Activated CD8-positive, alpha-beta T cell treated with anti-CD3 and anti-CD28 coated beads, Interleukin-2, amount 10 ng/mL, durations not matched to agents 7 days and 5 days (primary cell): ENCODE measurements around the gene SUPT3H. TPM values are rescaled to one million over a fixed set of nuclear protein-coding genes. Genes with fewer than 3 reads are reported as not detected.

ENCODE experiments used
- ATAC-seq: fragments of 150-1000 bp; cut with Tn5 transposase; one replicate; pipeline ENCODE4 v1.10.0; 2021; ENCODE audit warnings: moderate library complexity
- CTCF ChIA-PET: fragments of 350-600 bp; sonication (Branson Sonifier 250); formaldehyde crosslinking; loops from one replicate; lab custom pipeline; 2021; ENCODE audit warnings: antibody characterized with exemption; lab: Charles Lee
- POLR2A ChIA-PET: fragments of 350-600 bp; sonication (Branson Sonifier 250); formaldehyde crosslinking; loops from one replicate; lab custom pipeline; 2021; ENCODE audit warnings: antibody characterized with exemption; lab: Charles Lee
- DNase-seq: peaks from one replicate; pipeline ENCODE4 v3.0.0-alpha.2; 2020
- H3K27ac Mint-ChIP-seq: one replicate; pipeline ENCODE4 v1.8.0; 2021; ENCODE audit warnings: mild to moderate bottlenecking, mixed read lengths
- H3K27me3 Mint-ChIP-seq: one replicate; pipeline ENCODE4 v1.8.0; 2021; ENCODE audit warnings: low read depth, mixed read lengths
- H3K36me3 Mint-ChIP-seq: one replicate; pipeline ENCODE4 v1.8.0; 2021; ENCODE audit warnings: low read depth, mixed read lengths
- H3K4me1 Mint-ChIP-seq: one replicate; pipeline ENCODE4 v1.8.0; 2021; ENCODE audit warnings: low read depth, mixed read lengths
- H3K4me3 Mint-ChIP-seq: one replicate; pipeline ENCODE4 v1.8.0; 2021; ENCODE audit warnings: mild to moderate bottlenecking, mixed read lengths
- H3K9me3 Mint-ChIP-seq: one replicate; pipeline ENCODE4 v1.8.0; 2022; ENCODE audit warnings: mixed read lengths; ENCODE audit not compliant: insufficient read depth
- total RNA-seq, 2 experiments: library from RNA; stranded (reverse); gene quantifications; one replicate each; pipeline ENCODE4 v1.2.3, GENCODE V29; 2021

The SUPT3H gene
- total RNA-seq, 2 experiments from 2014 or later, result 6.4 to 9.1 TPM

GRCh38 chr6:45253453-45253852 is 124.3 kb downstream of the SUPT3H start:
- ChIA-PET CTCF (interaction anchor here (1.1 kb wide), 1 partner anchor 13 kb away, joined by 4 read pairs; no protein-coding TSS in a partner anchor), POLR2A (no interaction called here)
- H3K27me3 Mint-ChIP-seq, result no peaks in the 10 kb centered on the region
- H3K4me3 Mint-ChIP-seq, result no peak overlapping the region
- no peak overlapping the region for H3K27ac Mint-ChIP-seq
- H3K4me1 Mint-ChIP-seq, result peaks cover 4% of the 10 kb centered on the region
- H3K9me3 Mint-ChIP-seq, result no peaks in the 10 kb centered on the region
- peaks cover 1% of the 10 kb centered on the region for H3K36me3 Mint-ChIP-seq
- no peak for DNase-seq
- ATAC-seq, result no peak

GRCh38 chr6:45231660-45232059 is 146.1 kb downstream of the SUPT3H start:
- Mint-ChIP-seq H3K36me3 (peaks cover 35% of the 10 kb centered on the region), H3K4me3 (no peak overlapping the region), H3K27me3 (no peaks in the 10 kb centered on the region), H3K9me3 (peaks cover 38% of the 10 kb centered on the region), H3K4me1 (no peaks in the 10 kb centered on the region), H3K27ac (no peak overlapping the region)
- DNase-seq, result no peak
- POLR2A ChIA-PET, result no interaction called here
- no peak for ATAC-seq
- CTCF ChIA-PET, result no interaction called here

DNA sequence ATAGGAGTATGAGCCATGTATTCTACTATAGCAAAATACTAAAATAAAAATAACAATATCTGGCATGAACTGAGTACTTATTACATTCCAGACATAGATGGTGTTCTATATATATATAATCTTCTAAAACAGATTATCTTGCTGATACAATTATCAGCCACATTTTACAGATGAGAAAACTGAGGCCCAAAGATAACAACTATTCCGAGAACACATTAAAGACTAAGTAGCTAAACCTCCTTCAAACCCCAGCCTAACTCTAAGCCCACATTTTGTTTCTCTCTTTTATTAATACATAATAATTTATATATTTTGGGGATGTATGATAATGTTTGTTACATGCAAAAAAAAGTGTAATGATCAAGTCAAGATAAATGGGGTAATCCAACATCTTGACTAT is 148.3 kb downstream of the SUPT3H start:
- Mint-ChIP-seq H3K36me3 (peaks cover 33% of the 10 kb centered on the region), H3K4me1 (no peaks in the 10 kb centered on the region), H3K27ac (no peak overlapping the region), H3K4me3 (no peak overlapping the region), H3K27me3 (no peaks in the 10 kb centered on the region), H3K9me3 (peaks cover 26% of the 10 kb centered on the region)
- no peak for ATAC-seq
- CTCF ChIA-PET, result no interaction called here
- DNase-seq, result no peak
- POLR2A ChIA-PET, result no interaction called here

DNA sequence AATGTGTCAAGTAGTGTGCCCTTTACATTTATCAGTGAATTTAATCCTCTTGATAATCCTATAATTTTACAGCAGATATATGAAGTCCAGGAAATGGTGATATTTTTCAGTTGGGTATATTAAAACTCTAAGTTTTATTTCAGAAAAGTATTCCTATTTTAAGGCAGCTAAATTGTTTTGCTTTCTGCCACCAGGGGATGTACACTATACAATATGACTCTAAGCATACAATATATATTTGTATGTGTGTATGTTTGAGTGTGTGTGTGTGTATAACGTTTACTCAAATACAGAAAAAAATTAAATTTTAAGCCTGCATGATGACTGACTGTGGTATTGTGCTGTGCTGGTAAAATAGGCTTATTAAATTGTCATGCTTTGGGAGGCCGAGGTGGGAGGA is 151.7 kb downstream of the SUPT3H start:
- CTCF ChIA-PET, result no interaction called here

DNA sequence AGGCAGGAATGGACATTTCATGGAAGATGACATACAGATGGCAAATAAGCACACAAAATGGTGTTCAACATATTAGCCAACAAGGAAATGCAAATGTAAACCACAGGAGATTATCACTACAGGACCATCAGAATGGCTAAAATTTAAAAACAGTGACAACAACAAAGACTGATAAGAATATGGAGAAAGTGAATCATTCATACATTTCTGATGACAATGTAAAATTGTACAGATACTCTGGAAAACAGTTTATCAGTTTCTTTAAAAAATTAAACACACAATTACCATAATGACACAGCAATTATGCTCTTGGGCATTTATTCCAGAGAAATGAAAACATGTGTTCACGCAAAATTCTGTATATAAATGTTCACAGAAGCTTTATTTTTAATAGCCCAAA is 155.4 kb downstream of the SUPT3H start:
- Mint-ChIP-seq H3K4me3 (no peak overlapping the region), H3K9me3 (no peaks in the 10 kb centered on the region)

More for the DNA sequence above, 151.7 kb downstream of the SUPT3H start:
- Mint-ChIP-seq H3K27ac (no peak overlapping the region), H3K27me3 (no peaks in the 10 kb centered on the region), H3K4me1 (no peaks in the 10 kb centered on the region), H3K36me3 (peaks cover 10% of the 10 kb centered on the region), H3K9me3 (peaks cover 2% of the 10 kb centered on the region), H3K4me3 (no peak overlapping the region)
- DNase-seq (no peak), ATAC-seq (no peak)
- POLR2A ChIA-PET, result interaction anchor here (1.1 kb wide), 1 partner anchor 152 kb away, joined by 3 read pairs; no protein-coding TSS in a partner anchor

DNA sequence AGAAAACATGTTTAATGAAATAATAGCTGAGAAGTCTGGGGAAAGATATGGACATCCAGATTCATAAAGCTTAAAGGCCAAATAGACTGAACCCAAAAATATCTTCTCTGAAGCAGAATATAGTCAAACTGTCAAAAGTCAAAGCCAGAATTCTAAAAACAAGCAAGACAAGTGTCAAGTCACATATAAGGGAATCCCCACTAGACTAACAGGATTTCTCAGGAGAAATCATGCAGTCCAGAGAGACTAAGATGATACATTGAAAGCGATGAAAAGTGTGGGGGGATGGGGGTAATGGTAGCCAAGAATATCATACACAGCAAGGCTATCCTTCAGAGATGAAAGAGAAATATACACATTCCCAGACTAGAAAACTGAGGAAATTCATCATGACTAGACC is 162.0 kb downstream of the SUPT3H start:
- Mint-ChIP-seq H3K27me3 (no peaks in the 10 kb centered on the region), H3K36me3 (peaks cover 22% of the 10 kb centered on the region), H3K4me3 (no peak overlapping the region), H3K4me1 (peaks cover 7% of the 10 kb centered on the region), H3K9me3 (peaks cover 17% of the 10 kb centered on the region), H3K27ac (no peak overlapping the region)
- POLR2A ChIA-PET, result no interaction called here
- DNase-seq (no peak), ATAC-seq (no peak)
- CTCF ChIA-PET, result no interaction called here

More for the DNA sequence above, 155.4 kb downstream of the SUPT3H start:
- no peak overlapping the region for H3K27ac Mint-ChIP-seq
- peaks cover 2% of the 10 kb centered on the region for H3K4me1 Mint-ChIP-seq
- ATAC-seq (no peak), DNase-seq (no peak)
- CTCF ChIA-PET, result no interaction called here
- peaks cover 9% of the 10 kb centered on the region for H3K36me3 Mint-ChIP-seq
- H3K27me3 Mint-ChIP-seq, result no peaks in the 10 kb centered on the region
- POLR2A ChIA-PET, result no interaction called here

DNA sequence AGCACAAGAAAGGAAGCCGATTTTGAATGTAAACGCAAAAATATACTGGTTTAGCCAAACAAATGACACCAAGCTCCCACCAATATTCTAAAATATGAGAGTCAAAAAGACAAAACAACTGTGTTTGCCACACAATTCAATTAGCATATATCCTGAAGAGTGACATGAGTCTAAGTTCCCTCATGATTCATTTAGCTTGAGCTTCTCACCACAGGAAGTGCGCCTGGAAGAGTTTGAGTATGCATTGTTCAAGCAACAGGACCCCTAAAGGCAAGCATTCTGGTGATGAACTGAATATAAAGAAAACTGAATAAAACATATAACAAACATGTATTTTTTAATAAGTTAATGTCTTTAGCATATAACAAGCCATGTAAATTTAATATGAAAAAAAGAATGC is 164.8 kb downstream of the SUPT3H start:
- ATAC-seq (no peak), DNase-seq (no peak)
- Mint-ChIP-seq H3K36me3 (peaks cover 26% of the 10 kb centered on the region), H3K9me3 (peaks cover 21% of the 10 kb centered on the region), H3K27me3 (no peaks in the 10 kb centered on the region), H3K27ac (no peak overlapping the region), H3K4me3 (no peak overlapping the region), H3K4me1 (peaks cover 11% of the 10 kb centered on the region)
- ChIA-PET POLR2A (no interaction called here), CTCF (interaction anchor here (1.6 kb wide), 1 partner anchor 15 kb away, joined by 3 read pairs; no protein-coding TSS in a partner anchor)

DNA sequence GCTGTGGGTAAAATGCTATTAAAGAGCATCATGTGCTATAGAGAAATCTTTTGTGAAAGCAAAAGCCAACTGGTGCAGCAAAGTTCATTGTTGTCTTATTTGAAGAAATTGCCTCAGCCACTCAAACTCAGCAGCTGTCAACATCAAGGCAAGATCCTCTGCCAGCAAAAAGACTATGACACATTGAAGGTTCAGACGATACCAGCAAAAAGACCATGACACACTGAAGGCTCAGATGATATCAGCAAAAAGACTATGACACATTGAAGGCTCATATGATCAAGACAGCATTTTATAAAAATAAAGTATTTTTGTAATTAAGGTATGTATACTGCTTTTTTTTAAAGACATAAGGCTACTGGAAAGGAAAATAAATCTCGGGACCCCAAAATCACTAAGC is 168.0 kb downstream of the SUPT3H start:
- no peak for DNase-seq
- H3K36me3 Mint-ChIP-seq, result peaks cover 25% of the 10 kb centered on the region
- POLR2A ChIA-PET, result no interaction called here
- H3K4me3 Mint-ChIP-seq, result no peak overlapping the region
- ATAC-seq, result no peak
- no peaks in the 10 kb centered on the region for H3K27me3 Mint-ChIP-seq
- CTCF ChIA-PET, result no interaction called here
- H3K4me1 Mint-ChIP-seq, result peaks cover 22% of the 10 kb centered on the region
- H3K9me3 Mint-ChIP-seq, result peaks cover 7% of the 10 kb centered on the region
- no peak overlapping the region for H3K27ac Mint-ChIP-seq

- POLR2A ChIA-PET, result no interaction called here
- DNase-seq, result no peak
- CTCF ChIA-PET, result no interaction called here
- H3K27ac Mint-ChIP-seq, result no peak overlapping the region
- H3K36me3 Mint-ChIP-seq, result peaks cover 23% of the 10 kb centered on the region
- peaks cover 5% of the 10 kb centered on the region for H3K9me3 Mint-ChIP-seq
- no peak overlapping the region for H3K4me3 Mint-ChIP-seq
- peaks cover 17% of the 10 kb centered on the region for H3K4me1 Mint-ChIP-seq
- ATAC-seq, result no peak
- H3K27me3 Mint-ChIP-seq, result no peaks in the 10 kb centered on the region
Measured at GRCh38 chr6:45206793-45207492, 170.8 kb downstream of the SUPT3H start.

DNA sequence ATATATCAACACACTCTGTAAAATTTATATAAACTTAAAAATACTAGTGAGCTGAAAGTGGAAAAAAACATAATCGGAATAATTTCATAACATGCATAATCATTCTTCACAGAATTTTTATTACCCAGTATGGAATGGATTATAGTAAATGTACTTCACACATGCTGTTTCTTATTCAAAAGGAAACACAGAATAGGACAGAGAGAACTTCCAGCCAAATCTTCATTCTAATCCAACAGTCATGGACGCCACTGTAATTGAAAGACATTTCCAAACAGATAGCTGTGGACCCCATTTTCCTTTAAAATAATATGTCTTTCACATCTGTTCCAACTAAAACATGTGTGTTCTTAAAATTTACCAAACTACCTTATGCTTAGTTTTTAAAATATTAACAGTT is 176.2 kb downstream of the SUPT3H start:
- Mint-ChIP-seq H3K36me3 (peaks cover 2% of the 10 kb centered on the region), H3K4me3 (no peak overlapping the region), H3K4me1 (peaks cover 11% of the 10 kb centered on the region), H3K27ac (no peak overlapping the region), H3K27me3 (no peaks in the 10 kb centered on the region), H3K9me3 (no peaks in the 10 kb centered on the region)
- POLR2A ChIA-PET, result interaction anchor here (0.6 kb wide), 1 partner anchor 27 kb away, joined by 3 read pairs; no protein-coding TSS in a partner anchor
- ATAC-seq (no peak), DNase-seq (no peak)
- CTCF ChIA-PET, result no interaction called here

DNA sequence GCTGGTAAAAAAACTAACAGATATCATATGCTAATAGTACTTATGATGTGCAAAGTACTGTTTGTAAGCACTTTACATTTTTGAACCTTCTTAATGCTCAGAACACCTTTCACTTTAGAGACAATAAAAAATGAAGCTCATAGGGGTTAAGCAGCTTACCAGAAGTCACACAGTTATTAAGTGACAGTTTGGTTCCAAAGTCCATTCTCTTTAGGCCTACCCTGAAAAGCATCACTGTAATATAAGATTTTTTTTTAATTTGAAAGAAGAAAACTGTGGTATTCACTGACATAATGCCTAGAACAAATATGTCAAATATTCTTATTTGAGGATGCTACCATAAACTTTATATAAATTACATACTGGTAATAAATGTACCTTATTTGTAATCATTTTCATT is 177.2 kb downstream of the SUPT3H start:
- Mint-ChIP-seq H3K27me3 (no peaks in the 10 kb centered on the region), H3K4me3 (no peak overlapping the region)

DNA sequence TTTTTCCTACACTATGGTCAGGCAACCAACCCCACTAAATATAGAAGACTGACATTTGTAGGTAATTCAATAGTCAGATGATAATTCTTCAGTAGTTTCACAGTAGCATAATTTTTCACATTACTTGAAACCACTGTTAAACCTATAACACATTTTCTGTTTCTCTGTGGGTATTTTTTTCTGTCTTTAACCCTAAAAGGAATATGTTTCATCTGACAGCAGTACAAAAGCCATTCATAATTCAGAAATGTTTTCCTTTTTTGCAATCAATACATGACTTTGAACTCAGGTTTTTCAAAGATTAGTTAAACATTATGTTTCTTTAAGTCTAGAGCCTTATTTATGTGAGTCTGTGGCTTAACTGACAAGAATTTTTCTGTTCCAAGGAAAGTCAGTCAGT is 178.2 kb downstream of the SUPT3H start:
- ChIA-PET CTCF (no interaction called here), POLR2A (no interaction called here)
- H3K36me3 Mint-ChIP-seq, result peaks cover 2% of the 10 kb centered on the region
- no peaks in the 10 kb centered on the region for H3K27me3 Mint-ChIP-seq
- ATAC-seq (no peak), DNase-seq (no peak)
- H3K9me3 Mint-ChIP-seq, result no peaks in the 10 kb centered on the region
- H3K4me3 Mint-ChIP-seq, result no peak overlapping the region
- H3K4me1 Mint-ChIP-seq, result peaks cover 7% of the 10 kb centered on the region
- no peak overlapping the region for H3K27ac Mint-ChIP-seq

More for the DNA sequence above, 177.2 kb downstream of the SUPT3H start:
- DNase-seq (no peak), ATAC-seq (no peak)
- Mint-ChIP-seq H3K27ac (no peak overlapping the region), H3K9me3 (no peaks in the 10 kb centered on the region), H3K36me3 (peaks cover 2% of the 10 kb centered on the region), H3K4me1 (peaks cover 7% of the 10 kb centered on the region)
- ChIA-PET CTCF (no interaction called here), POLR2A (interaction anchor here (0.6 kb wide), 1 partner anchor 178 kb away, joined by 3 read pairs; the partner anchor contains the start of gene SUPT3H)
